AG04450 (cell line): ENCODE measurements around the gene ADGRV1. TPM values are rescaled to one million over a fixed set of nuclear protein-coding genes. Genes with fewer than 3 reads are reported as not detected.

Experiments used
- CTCF ChIA-PET: fragments of 300-600, 350-600 bp; formaldehyde crosslinking; extraction: SDS; loops from one replicate; lab custom pipeline; 2022; ENCODE audit warnings: antibody characterized with exemption, inconsistent platforms; lab: Charles Lee
- POLR2A ChIA-PET: fragments of 350-600 bp; formaldehyde crosslinking; extraction: SDS; loops from one replicate; lab custom pipeline; 2021; ENCODE audit warnings: antibody characterized with exemption, inconsistent platforms; lab: Yijun Ruan, JAX
- DNase-seq: peaks from one replicate; pipeline ENCODE4 v3.0.0-alpha.2; 2011; ENCODE audit warnings: low read depth, low spot score
- H3K27ac ChIP-seq: one replicate; pipeline ENCODE4 v1.5.1; 2012; ENCODE audit warnings: low read depth, low read length, control low read depth
- H3K27me3 ChIP-seq: one replicate; pipeline ENCODE4 v1.6.0; 2012; ENCODE audit warnings: low read length; ENCODE audit not compliant: control insufficient read depth, insufficient read depth
- H3K4me3 ChIP-seq: 2 replicates; pipeline ENCODE4 v1.5.1; 2011; ENCODE audit warnings: mild to moderate bottlenecking, low read depth, low read length, control low read depth
- H3K9me3 ChIP-seq: 2 replicates; pipeline ENCODE4 v1.5.1; 2012; ENCODE audit warnings: low read length; ENCODE audit not compliant: control insufficient read depth, insufficient read depth
- CTCF ChIP-seq: IDR thresholded peaks from 2 replicates; pipeline ENCODE4 v1.5.1; 2011; ENCODE audit warnings: low read depth, low read length, control low read depth, inconsistent platforms
- polyA plus RNA-seq: library from polyadenylated mRNA; depleted of rRNA; stranded (reverse); fragments of >200 nt; gene quantifications from 2 replicates; pipeline ENCODE4 v1.2.3, GENCODE V29; 2011

The ADGRV1 gene
- polyA plus RNA-seq, 1 experiment = 0.06 TPM

GRCh38 chr5:90601468-90601867, 42.9 kb downstream of the ADGRV1 start:
- DNase-seq = no peak
- CTCF ChIA-PET = no interaction called here
- Histone ChIP-seq H3K4me3 (no peak overlapping the region), H3K27ac (no peak overlapping the region), H3K27me3 (no peaks in the 10 kb centered on the region), H3K9me3 (peaks cover 3% of the 10 kb centered on the region; the same call in 1 of the 2 replicates)
- POLR2A ChIA-PET = no interaction called here
- no peak for TF ChIP-seq CTCF

- POLR2A ChIA-PET = no interaction called here
- H3K27ac ChIP-seq = no peak overlapping the region
- H3K4me3 ChIP-seq = no peak overlapping the region
- CTCF ChIA-PET = no interaction called here
- no peaks in the 10 kb centered on the region for H3K9me3 ChIP-seq
- no peaks in the 10 kb centered on the region for H3K27me3 ChIP-seq
- no peak for TF ChIP-seq CTCF
- DNase-seq = no peak
Measured at GRCh38 chr5:90602681-90603080, 44.1 kb downstream of the ADGRV1 start.

DNA sequence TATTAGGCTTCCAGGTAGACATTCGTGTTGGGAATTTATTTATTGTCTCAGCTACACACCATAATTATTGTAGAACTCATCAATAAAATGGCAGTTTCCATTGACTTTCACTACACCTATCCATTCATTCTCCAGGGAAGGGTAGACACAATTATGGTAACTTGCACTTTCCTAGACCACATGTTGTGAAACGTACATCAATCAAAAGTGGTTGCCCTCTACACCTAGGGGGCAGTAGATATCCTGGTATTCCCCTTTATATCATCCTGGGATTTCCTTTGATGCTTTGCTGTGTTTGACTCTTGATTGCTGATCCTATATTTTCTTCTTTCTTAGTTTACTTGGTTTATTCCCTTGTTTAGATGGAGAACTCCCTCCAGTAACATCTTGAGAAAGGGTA, 47.9 kb downstream of the ADGRV1 start:
- ChIA-PET POLR2A (no interaction called here), CTCF (interaction anchor here (1.1 kb wide), 1 partner anchor 167 kb away, joined by 4 read pairs; no protein-coding TSS in a partner anchor)
- DNase-seq = no peak
- no peaks in the 10 kb centered on the region for H3K9me3 ChIP-seq
- H3K27me3 ChIP-seq = no peaks in the 10 kb centered on the region
- no peak overlapping the region for H3K4me3 ChIP-seq
- 0 out of 2 replicates have a peak, but pooled peaks have one; percentile 14 for TF ChIP-seq CTCF
- H3K27ac ChIP-seq = no peak overlapping the region

GRCh38 chr5:90612919-90613318, 54.3 kb downstream of the ADGRV1 start:
- ChIA-PET CTCF (no interaction called here), POLR2A (no interaction called here)
- Histone ChIP-seq H3K9me3 (no peaks in the 10 kb centered on the region), H3K27me3 (no peaks in the 10 kb centered on the region), H3K27ac (no peak overlapping the region), H3K4me3 (no peak overlapping the region)
- DNase-seq = no peak
- TF ChIP-seq CTCF = no peak

GRCh38 chr5:90613459-90613858, 54.9 kb downstream of the ADGRV1 start:
- no peak for TF ChIP-seq CTCF
- CTCF ChIA-PET = no interaction called here
- POLR2A ChIA-PET = no interaction called here

More at GRCh38 chr5:90613459-90613858, 54.9 kb downstream of the ADGRV1 start:
- no peak for DNase-seq
- Histone ChIP-seq H3K4me3 (no peak overlapping the region), H3K9me3 (no peaks in the 10 kb centered on the region), H3K27ac (no peak overlapping the region), H3K27me3 (no peaks in the 10 kb centered on the region)
